ENCODE measurements around the gene LONRF3.
A peak's percentile ranks its signal among the peaks of the same experiment; 100 is the strongest.
"Not testable (repeated sequence)": the region's sequence is repeated elsewhere in the genome, so short reads cannot be mapped to it uniquely, and the experiment has no call there.

LONRF3 gene

DNA sequence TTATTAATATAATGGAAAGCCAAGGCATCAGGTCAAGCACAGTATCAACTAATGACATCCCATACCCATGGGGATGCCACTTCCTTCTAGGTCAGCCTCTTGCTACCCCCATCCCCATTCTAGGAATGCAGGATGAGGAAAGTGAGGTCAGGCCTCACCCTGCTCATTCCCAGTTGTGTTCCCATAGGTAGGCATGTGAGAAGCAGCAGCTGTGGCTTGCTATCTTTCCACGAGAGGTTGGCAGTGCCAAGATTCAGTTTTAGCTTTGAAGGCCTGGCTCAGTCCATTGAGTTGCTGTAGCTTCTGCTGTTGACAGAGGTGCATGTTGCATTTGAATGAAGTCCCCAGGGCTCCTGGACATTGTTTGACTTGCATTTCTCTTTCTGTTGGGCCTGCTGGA lies 15.5 kb downstream of the LONRF3 start:
- DNase-seq = no peak

DNA sequence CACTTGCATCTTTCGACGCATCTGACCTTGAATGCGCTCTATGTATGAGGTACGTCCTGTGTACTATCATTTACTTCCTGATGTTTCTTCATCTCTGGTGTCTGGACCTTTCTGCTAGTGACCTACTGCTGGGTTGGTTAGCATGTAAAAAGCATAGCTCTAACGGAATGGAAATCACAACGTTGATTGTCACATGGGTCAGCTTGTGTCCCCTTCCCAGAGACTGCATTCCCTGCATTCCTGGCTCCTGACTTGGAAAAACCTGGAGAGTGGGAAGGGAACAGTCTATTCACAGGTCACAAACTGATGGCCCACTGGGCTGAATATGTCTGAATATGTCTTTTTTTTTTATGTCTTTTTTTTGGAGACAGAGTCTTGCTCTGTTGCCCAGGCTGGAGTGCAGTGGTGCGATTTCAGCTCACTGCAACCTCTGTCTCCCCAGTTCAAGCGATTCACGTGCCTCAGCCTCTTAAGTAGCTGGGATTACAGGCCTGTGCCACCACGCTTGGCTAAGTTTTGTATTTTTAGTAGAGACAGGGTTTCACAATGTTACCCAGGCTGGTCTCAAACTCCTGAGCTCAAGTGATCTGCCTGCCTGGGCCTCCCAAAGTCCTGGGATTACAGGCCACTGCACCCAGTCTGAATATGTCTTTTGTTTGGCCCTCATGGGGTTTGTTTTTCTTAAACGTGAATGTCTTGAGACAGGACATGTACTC lies 16.3 kb downstream of the LONRF3 start:
- DNase-seq = no peak

DNA sequence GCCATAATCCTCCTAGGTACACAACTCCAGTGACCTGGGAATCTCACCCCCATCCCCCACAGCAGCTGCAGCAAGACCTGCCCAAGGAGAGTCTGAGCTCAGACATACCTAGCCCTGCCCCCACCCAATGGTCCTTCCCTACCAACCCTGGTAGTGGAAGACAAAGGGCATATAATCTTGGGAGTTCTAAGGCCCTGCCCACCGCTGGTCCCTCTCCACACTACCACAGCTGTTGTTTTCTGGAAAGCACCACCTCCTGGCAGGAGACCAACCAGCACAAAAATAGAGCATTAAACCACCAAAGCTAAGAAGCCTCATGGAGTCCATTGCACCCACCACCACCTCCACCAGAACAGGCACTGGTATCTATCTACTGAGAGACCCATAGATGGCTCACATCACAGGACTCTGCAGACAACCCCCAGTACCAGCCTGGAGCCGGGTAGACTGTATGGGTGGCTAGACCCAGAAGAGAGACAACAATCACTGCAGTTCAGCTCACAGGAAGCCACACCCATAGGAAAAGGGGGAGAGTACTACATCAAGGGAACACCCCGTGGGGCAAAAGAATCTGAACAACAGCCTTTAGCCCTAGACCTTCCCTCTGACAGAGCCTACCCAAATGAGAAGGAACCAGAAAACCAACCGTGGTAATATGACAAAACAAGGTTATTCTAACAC lies 18.2 kb downstream of the LONRF3 start:
- DNase-seq = not testable (repeated sequence)

DNA sequence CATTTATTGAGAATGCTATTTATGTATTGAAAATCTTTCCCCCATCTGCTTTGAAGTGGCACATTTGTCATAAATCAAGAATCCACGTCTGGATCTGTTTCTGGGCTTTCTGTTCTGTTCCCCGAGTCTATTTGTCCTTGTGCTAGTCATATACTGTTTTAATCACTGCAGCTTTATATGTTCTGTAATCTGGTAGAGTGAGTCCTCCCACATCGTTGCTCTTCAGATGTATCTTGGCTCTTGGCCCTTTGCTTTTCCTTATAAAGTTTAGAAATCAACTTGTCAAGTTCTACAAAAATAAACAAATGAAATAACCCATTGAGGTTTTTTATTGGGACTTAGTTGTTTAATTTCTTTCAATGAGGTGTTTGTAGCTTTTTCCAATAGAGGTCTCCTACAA lies 29.0 kb downstream of the LONRF3 start:
- no peak for DNase-seq

DNA sequence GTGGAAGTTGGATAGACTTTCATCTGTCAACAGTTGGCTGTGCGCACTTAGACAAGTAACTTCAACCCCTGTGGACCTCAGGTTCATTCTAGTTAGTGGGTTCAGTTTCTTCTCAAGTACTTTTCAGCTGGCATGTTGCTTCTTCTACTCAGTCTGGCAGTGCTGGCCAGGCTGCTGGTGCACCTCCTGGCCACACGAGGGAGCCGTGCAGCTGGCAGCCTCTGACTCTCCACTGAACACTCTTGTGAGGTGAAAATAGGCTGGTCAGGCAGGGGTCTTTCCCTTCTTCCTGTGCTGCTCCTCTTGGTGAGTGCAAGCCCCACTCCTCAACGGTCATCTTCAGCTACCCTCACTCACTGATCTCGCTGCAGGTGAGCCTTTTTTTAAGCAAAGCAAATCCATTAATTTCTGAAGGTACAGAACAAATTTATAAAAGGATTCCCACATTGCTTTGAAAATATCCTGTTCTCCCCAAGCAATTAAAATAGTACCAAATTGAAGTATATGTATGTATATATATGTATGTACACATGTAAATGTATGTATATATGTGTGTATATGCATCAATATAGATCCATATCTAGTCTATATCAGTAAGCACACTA lies 30.6 kb downstream of the LONRF3 start:
- peak; percentile 9 to 14 for DNase-seq

DNA sequence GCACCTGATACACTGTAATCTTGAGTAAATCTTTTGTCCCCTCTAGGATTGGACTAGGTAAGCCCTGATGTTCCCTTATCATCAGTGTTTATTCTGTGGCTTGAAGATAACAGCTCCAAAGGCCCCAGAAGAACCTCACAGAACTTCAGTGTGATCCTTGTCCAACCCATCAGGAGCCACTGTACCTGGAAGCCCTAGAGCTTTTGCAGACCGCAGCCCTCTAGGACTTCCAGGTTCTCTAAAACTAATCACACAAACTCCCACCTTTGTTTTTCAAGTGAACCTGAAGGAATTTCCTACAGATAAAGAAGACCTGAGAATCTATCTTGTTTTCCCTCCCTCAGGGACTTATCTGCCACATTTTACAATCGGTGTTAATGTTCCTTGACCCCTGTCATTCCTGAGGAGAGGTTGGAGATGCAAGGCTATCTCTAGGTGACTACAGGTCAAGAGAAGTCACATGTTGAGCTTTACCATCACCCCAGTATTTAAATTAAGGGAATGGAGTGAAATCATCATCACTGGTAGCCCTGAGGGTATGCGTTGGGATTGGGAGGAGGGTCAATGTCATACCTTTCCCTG lies 32.9 kb downstream of the LONRF3 start:
- DNase-seq = no peak

DNA sequence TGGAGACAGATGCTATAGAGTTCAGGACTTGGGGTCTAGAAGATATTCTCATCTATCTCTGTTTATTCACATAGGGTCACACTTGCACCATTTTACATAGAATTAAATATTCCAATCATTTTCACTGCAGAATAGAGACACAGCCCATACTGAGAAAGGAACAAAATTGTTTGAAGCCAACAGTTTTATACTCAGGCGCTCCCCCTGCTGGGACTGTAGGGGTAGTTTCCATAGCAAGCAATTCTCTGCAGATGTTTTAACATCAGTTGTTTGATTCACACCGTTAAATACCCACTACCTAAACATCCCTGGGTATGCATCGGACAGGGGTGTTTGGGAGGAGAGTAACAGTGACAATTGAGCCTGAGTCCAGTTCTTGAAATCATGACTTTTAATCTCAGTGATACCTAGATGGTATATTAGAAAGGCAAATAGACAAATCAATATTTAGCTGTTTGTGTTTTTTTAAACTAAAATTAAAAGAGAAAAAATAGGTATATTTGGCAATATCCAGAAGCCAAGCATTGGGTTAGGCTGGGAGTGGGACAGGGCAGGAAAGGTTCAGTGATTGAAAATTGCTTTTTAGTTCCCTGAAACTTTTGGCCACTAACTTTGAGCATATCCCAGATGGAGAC lies 33.8 kb downstream of the LONRF3 start:
- no peak for DNase-seq

DNA sequence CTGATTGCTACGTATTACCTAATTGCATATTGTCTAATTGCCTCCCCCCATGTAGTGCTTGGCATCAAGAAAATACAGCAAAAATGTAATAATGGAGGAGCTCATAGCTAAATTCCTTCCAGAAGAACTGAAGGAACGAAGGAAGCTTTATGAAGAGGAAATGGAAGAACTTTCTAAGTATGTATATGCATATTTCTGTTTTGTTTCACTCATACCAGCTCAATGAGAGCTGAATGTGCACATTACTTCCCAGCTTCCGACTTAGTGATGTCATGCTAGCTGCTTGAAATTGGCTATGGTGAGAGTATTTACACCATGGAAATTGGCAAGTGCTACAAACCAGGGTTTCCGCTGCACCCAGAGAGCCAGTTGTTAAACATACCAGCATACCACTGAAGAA lies 34.7 kb downstream of the LONRF3 start:
- no peak for DNase-seq

DNA sequence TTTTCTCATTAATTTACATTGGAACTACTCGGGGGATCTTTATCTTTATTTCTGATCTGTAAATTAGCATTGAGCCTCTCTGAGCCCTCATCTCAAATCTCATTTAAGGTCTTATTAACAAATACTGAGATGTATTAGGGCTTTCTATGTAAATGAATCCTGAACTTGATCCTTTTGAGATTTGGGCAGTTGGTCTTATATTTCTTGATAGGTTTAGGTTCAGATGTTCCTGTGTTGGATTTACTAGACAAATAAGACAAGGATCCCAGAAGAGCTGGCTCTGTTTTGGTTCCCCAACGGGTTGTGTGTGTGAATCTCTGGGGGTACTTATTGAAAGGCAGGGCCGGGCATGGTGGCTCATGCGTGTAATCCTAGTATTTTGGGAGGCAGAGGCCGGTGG lies 36.1 kb downstream of the LONRF3 start:
- DNase-seq = no peak

DNA sequence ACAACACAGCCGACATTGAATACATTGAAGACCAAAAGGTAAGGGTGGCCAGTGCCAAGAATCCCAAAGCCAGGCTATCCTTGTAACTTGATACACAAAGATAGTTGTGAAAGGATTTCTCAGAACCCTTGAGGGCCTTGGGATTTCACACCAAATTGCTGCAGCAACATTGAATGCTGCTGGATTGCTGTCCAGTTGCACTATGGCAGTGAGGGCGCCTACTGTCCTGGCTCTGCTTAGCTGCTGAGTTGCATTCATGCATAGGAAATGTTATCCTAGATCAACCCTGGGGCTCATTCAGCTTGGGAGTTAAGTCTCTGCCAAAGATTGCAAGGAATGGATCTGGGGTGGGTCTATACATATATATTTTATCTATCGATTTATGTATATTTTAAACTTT lies 38.7 kb downstream of the LONRF3 start:
- DNase-seq = no peak

DNA sequence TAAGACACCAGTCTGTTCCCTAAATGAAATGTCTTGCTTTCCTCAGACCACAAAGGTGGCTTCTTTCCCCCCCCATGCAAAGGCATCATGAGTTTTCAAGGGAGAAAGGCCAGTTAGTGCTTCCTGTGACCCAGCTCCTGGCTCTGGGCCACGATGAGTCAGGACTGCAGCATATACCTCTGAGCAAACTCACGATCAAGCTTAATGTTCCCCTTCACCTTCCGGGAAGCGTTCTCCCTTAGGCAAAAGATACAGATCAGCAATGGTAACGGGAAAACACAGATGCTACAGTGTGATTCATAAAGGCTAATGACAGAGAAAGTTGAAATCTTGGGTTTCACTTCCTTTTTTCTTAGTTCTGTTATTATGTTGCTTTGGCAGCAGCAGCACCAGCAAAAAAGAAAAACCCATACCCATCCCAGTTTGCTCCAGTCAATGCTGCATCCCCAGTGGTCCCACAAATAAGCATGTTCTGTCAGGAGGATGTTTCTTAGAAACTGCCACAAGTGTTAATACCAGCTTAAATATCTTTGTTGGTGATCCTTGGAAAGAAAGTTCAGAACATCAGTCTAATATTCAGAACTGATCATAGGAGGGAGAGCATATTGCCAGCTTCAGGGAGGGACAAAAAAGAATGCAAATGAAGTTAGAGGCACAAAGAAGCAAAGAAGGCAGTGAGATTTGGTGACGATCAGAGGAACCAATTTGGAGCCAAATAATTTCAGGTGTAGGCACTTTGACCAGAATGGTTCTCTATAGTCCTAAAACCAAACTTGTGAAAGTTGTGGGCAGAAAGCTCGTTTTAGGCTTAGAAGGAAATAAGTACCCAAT lies 41.2 kb downstream of the LONRF3 start:
- no peak for DNase-seq

DNA sequence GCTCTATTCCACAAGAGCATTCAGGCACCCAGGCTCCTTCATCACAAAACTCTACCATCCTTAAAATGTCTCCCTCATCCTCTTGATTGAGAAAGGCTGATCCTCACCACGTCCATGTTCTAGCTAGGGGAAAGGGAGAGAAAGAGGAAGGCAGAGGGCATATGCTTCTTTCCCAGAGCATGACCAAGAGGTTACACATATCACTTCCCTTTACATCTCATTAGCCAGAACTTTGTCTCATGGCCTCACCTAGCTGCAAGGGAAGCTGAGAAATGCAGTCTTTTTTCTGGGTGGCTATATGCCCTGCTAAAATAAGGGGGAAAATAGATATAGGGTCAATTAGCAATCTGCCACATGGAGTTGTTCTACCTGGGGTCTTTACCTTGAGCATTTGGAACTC lies 42.7 kb downstream of the LONRF3 start:
- DNase-seq = no peak

DNA sequence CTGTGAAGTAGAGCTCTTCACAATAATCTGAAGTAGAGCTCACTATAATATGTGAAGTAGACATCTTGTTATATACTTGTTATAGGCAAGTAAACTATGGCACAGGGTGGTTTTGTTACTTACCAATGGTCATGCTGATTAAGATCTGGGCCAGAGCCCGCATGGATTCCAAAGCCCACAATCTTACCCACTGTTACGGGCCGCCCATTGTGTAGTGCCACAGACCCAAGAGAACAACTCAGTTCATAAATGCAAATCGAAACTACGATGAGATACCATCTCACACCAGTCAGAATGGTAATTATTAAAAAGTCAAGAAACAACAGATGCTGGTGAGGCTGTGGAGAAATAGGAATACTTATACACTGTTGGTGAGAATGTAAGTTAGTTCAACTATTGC lies 51.5 kb downstream of the LONRF3 start:
- DNase-seq = no peak

DNA sequence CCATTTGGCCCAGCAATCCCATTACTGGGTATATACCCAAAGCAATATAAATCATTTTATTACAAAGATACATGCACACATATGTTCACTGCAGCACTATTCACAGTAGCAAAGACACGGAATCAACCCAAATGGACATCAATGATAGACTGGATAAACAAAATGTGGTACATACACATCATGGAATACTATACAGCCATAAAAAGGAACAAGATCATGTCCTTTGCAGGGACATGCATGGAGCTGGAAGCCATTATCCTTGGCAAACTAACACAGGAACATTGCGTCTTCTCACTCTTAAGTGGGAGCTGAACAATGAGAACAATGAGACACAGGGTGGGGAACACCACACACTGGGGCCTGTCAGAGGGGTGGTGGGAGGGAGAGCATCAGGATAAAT lies 51.9 kb downstream of the LONRF3 start:
- DNase-seq = not testable (repeated sequence)

DNA sequence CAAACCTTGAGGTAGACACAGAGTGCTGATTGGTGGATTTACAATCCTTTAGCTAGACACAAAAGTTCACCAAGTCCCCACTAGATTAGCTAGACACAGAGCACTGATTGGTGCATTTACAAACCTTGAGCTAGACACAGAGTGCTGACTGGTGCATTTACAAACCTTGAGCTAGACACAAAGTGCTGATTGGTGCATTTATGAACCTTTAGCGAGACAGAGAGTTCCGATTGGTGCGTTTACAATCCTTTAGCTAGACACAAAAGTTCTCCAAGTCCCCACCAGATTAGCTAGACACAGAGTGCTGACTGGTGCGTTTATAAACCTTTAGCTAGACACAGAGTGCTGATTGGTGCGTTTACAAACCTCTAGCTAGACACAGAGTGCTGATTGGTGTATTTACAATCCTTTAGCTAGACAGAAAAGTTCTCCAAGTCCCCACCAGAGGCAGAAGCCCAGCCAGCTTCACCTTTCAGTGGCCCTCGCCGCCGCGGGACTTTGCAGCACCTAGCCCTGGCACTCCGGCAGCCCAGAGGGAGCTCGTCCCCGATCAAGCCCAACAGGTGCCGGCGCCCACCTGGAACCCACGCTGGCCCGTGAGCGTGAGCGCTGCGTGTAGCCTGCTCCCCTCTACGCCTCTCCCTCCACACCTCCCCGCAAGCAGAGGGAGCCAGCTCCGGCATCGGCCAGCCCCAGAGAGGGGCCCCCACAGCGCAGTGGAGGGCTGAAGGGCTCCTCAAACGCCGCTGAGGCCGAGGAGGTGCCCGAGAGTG lies 53.7 kb downstream of the LONRF3 start:
- DNase-seq = not testable (repeated sequence)

DNA sequence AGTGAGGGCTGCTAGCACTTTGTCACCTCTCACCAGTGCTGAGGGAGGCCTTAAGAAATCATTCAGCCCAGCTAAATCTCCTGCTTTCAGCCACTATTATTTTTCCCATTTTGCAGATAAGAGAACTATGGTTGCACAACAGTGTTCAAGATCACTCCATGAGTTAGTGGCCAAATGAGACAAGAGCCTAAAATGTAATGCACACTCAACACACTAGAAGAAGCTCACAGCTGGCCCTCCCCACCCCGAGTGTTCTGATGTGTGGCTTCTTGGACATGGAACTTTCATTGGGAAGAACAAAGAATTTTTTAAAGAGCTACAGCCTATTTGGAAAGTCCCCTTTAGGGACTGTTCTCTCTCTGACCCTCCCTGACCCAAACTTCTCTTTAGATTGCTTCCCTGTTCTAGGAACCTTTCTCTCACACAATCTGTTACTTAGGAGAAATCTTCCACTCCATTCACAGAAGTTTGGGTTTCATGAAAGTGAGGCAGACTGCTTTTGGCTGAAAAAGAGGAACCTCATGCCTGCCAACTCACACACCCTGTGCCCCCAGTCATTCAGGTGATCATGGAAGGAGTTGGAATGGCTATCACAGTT lies 54.4 kb downstream of the LONRF3 start:
- DNase-seq = no peak

DNA sequence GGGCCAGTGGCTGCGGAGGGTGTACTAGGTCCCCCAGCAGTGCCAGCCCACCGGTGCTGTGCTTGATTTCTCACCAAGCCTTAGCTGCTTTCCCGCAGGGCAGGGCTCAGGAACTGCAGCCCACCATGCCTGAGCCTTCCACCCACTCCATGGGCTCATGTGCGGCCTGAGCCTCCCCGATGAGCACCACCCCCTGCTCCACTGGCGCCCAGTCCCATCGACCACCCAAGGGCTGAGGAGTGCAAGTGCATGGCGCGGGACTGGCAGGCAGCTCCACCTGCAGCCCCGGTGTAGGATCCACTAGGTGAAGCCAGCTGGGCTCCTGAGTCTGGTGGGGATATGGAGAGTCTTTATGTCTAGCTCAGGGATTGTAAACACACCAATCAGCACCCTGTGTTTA lies 55.2 kb downstream of the LONRF3 start:
- not testable (repeated sequence) for DNase-seq

DNA sequence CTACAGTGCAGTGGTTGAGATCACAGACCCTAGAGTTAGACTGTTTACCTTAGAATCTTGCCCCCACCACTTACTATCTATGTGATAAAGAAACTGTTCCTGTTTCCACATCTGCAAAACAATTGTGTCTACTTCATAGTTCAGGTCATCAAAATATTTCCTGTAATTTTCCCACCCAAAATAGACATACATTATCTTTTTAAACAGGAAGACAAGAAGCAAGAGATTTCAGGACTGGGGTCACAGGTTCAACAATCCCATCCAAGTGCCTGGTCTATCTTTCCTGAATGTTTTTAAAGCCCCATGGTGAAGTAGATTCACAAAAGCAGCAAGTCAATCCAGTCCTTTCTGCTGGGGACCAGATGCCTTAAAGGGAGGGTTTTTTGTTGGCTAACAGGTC lies 56.6 kb downstream of the LONRF3 start:
- DNase-seq = no peak

DNA sequence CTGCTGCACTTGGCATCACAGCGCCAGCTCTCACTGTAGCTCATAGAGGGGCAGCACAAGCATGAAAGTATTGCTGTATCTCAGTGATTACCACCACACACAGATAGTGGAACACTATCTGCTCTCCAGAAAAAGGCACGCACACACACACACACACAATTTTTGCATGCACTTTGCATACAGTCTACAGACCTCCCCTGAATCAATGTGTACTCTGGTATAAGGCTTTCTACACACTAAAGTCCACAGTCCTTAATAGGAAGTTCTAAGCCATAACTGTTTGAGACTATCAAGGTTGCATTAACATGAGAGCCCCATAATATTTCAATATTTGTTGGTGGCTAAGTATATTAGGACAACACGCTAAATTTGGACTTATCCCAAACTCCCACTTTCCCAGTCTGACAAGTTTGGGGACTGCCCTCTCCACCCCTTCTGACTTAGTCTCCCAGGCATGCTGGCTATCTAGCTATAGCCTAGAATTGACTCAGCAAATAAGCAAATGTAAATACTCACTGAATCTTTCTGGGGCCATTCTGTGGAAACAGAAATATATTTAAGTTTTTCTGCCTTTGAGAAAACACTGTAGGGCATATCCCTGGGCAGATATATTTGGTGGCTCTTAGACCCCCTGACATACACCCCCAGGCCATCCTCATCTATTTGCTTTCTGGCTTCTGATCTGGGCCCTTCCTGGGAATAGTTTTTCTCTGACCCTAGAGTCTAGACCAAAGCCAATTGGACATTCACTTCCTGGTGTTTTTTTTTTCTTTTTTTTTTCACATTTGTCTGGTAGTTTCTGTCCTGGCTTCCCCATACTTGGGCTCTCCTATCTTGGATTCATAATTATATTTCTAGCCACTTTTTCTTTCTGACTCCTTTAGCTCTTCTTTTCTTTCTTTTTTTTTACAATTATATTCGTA lies 62.0 kb downstream of the LONRF3 start:
- DNase-seq = no peak

DNA sequence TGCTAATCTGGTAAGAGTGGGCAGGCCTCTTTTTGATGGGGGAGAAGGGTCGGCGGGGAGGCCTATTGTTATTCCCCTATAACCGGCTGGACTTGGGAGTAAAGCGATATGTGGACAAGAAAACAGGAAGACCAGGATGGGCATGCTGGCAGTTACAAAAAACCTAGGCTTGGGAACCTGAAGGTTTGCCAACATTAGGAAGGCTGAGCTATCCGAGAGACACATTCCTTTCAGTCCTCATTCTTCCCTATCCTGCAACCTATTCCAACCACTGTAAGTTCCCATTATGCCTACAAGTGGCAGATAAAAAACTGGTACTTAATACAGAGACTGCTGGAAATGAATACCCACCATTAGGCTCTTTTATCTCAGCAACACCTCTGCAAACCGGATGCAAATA lies 66.0 kb downstream of the LONRF3 start:
- DNase-seq = no peak
